Endothelial cell (in vitro differentiated cells): ENCODE measurements around the gene MPHOSPH9. TPM values are rescaled to one million over a fixed set of nuclear protein-coding genes. Genes with fewer than 3 reads are reported as not detected.

Source experiments
- DNase-seq: peaks from one replicate; pipeline ENCODE4 v3.0.0; 2021; ENCODE audit warnings: low spot score
- H3K27ac Mint-ChIP-seq: one replicate; pipeline ENCODE4 v1.8.0; 2021; ENCODE audit warnings: mixed read lengths, inconsistent platforms; ENCODE audit not compliant: unreplicated experiment
- H3K27me3 Mint-ChIP-seq: one replicate; pipeline ENCODE4 v1.8.0; 2021; ENCODE audit warnings: mild to moderate bottlenecking, moderate library complexity, mixed read lengths, inconsistent platforms; ENCODE audit not compliant: unreplicated experiment
- H3K36me3 Mint-ChIP-seq: one replicate; pipeline ENCODE4 v1.8.0; 2021; ENCODE audit warnings: mild to moderate bottlenecking, low read depth, mixed read lengths, inconsistent platforms; ENCODE audit not compliant: unreplicated experiment
- H3K4me1 Mint-ChIP-seq: one replicate; pipeline ENCODE4 v1.8.0; 2021; ENCODE audit warnings: mild to moderate bottlenecking, mixed read lengths, inconsistent platforms; ENCODE audit not compliant: unreplicated experiment
- H3K4me3 Mint-ChIP-seq: one replicate; pipeline ENCODE4 v1.8.0; 2021; ENCODE audit warnings: mild to moderate bottlenecking, mixed read lengths, inconsistent platforms; ENCODE audit not compliant: unreplicated experiment
- H3K9me3 Mint-ChIP-seq: one replicate; pipeline ENCODE4 v1.8.0; 2021; ENCODE audit warnings: mixed read lengths, inconsistent platforms; ENCODE audit not compliant: unreplicated experiment
- CTCF ChIP-seq: fragments of 200-600 bp; sonication (generic); IDR thresholded peaks from one replicate; pipeline ENCODE4 v1.5.0; 2021; ENCODE audit warnings: antibody characterized with exemption; ENCODE audit not compliant: unreplicated experiment
- total RNA-seq: library from RNA; stranded (reverse); fragmentation: NEBNext Ultra II Directional; extraction: Animal tissue kit (Norgen Biotek cat#: 25700); gene quantifications from one replicate; pipeline ENCODE4 v1.2.1, GENCODE V29; 2021; ENCODE audit not compliant: unreplicated experiment

Gene MPHOSPH9
- total RNA-seq, 1 donor from 2014 or later: 30.1 TPM

- H3K27ac Mint-ChIP-seq: no peak overlapping the region
- no peak overlapping the region for H3K4me3 Mint-ChIP-seq
- H3K27me3 Mint-ChIP-seq: no peaks in the 10 kb centered on the region
- no peaks in the 10 kb centered on the region for H3K36me3 Mint-ChIP-seq
- H3K4me1 Mint-ChIP-seq: no peaks in the 10 kb centered on the region
- H3K9me3 Mint-ChIP-seq: no peaks in the 10 kb centered on the region
- DNase-seq: no peak
- TF ChIP-seq CTCF: no peak
Measured at GRCh38 chr12:123119808-123120207, 113.1 kb downstream of the MPHOSPH9 start.

- no peak for DNase-seq
- Mint-ChIP-seq H3K9me3 (no peaks in the 10 kb centered on the region), H3K4me3 (no peak overlapping the region), H3K36me3 (no peaks in the 10 kb centered on the region), H3K27ac (no peak overlapping the region), H3K4me1 (no peaks in the 10 kb centered on the region), H3K27me3 (no peaks in the 10 kb centered on the region)
- TF ChIP-seq CTCF: no peak
Measured at GRCh38 chr12:123118497-123118896, 114.4 kb downstream of the MPHOSPH9 start.

- Mint-ChIP-seq H3K36me3 (no peaks in the 10 kb centered on the region), H3K27ac (no peak overlapping the region), H3K27me3 (peaks cover 2% of the 10 kb centered on the region), H3K9me3 (no peaks in the 10 kb centered on the region), H3K4me3 (peak overlapping the region; percentile 42), H3K4me1 (no peaks in the 10 kb centered on the region)
- no peak for DNase-seq
- no peak for TF ChIP-seq CTCF
Measured at GRCh38 chr12:123115409-123116121, 117.4 kb downstream of the MPHOSPH9 start.

GRCh38 chr12:123114304-123115083 is 118.4 kb downstream of the MPHOSPH9 start:
- TF ChIP-seq CTCF: no peak
- Mint-ChIP-seq H3K27ac (no peak overlapping the region), H3K36me3 (no peaks in the 10 kb centered on the region), H3K9me3 (no peaks in the 10 kb centered on the region), H3K4me1 (no peaks in the 10 kb centered on the region), H3K4me3 (no peak overlapping the region), H3K27me3 (peaks cover 4% of the 10 kb centered on the region)
- DNase-seq: no peak

GRCh38 chr12:123113026-123113425 is 119.9 kb downstream of the MPHOSPH9 start:
- H3K4me1 Mint-ChIP-seq: peaks cover 5% of the 10 kb centered on the region
- peaks cover 4% of the 10 kb centered on the region for H3K27me3 Mint-ChIP-seq
- H3K4me3 Mint-ChIP-seq: no peak overlapping the region
- no peak for TF ChIP-seq CTCF
- DNase-seq: no peak
- H3K9me3 Mint-ChIP-seq: no peaks in the 10 kb centered on the region
- no peak overlapping the region for H3K27ac Mint-ChIP-seq
- no peaks in the 10 kb centered on the region for H3K36me3 Mint-ChIP-seq
